Amniotic stem cell (primary cell): ENCODE results near the gene IGF2R.
"Not testable (repeated sequence)": the region's sequence is repeated elsewhere in the genome, so short reads cannot be mapped to it uniquely, and the experiment has no call there.

Experiments used
- DNase-seq: peaks from one replicate; lab custom pipeline; 2025; lab: John Stamatoyannopoulos, UW

IGF2R gene

GRCh38 chr6:159953091-159953601 lies 15.7 kb upstream of the IGF2R start:
- DNase-seq: no peak

DNA sequence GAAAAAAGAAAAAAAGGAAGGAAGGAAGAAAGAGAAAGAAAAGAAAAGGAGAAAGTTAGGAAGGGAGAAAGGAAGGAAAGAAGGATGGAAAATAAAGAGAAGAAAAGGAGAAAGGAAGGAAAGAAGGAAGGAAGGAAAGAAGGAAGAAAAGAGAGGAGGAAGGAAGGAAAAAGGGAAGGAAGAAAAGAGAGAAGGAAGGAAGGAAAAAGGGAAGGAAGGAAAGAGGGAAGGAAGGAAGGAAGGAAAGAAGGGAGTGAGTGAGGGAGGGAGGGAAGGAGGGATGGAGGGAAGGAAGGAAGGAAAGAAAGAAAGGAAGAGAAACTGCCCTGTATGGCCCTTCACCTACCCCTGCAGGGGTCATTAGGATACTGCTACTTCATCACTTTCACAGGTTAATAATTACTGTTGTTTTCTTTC lies 12.9 kb upstream of the IGF2R start:
- no peak for DNase-seq

GRCh38 chr6:159957071-159957673 lies 11.7 kb upstream of the IGF2R start:
- no peak for DNase-seq

- no peak for DNase-seq
Observed at GRCh38 chr6:159959165-159959975, 9.5 kb upstream of the IGF2R start.

DNA sequence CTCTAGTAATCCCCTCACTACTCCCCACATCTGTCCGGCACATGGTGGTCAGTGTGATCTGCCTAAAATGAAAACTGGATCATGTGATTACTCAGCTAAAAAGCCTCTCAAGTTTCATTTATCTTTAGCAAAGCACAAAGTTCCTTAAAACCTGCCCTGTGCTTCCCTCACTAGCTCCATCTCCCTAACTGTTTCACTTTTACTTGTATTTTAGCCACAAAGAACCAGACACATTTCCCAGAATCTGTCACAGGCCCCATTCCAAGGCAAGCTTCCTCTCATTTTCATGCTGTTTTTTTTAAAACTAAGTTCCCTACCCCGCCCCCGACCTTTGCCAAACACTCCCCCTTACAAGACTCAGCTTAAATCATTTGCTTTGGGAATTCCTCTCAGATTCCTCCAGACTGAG lies 8.9 kb upstream of the IGF2R start:
- no peak for DNase-seq

- no peak for DNase-seq
Observed at GRCh38 chr6:159960485-159960884, 8.4 kb upstream of the IGF2R start.

DNA sequence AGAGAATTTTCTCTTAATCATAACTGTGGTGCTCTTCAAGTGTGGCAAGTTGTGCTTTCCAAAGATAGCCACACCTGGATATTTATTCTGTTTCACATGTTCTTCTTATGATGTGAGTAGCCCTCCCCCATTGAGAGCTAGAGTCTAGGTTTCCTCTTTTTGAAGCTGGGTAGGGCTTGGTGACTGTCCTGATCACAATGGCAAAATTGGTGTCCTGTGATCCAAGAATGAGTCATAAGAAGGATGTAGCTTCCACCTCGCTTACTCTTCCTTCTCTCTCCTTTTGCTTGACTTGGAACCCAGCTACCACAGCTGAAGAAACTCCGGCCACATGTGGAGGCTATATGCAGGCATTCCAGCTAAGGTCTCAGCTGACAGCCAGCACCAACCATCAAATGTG lies 7.4 kb upstream of the IGF2R start:
- no peak for DNase-seq

- DNase-seq: no peak
Observed at GRCh38 chr6:159963111-159963510, 5.8 kb upstream of the IGF2R start.

DNA sequence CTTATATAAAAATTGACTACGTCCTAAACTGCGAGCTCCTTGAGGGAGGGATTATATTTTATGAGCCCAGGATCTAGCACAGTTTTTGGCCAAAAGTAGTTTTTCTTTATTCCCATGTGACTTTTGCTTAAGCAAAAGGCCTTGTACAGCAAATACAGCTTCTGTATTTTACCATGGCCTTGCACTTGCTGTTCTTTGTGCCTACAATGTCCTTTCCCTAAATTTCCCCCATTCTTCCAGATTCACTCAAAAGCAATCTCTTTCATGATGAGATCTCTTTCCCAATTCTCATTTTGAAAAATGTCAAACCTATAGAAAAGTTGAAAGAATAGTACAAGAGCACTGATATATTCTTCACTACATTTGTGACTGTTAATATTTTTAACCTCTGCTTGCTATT lies 4.8 kb upstream of the IGF2R start:
- no peak for DNase-seq

GRCh38 chr6:159966339-159966738 lies 2.5 kb upstream of the IGF2R start:
- DNase-seq: no peak

- no peak for DNase-seq
Observed at GRCh38 chr6:159966981-159967380, 1.9 kb upstream of the IGF2R start.

- DNase-seq: not testable (repeated sequence)
Observed at GRCh38 chr6:159967621-159968020, 1.3 kb upstream of the IGF2R start.

GRCh38 chr6:159969204-159969912 lies 476 bp downstream of the IGF2R start:
- DNase-seq: no peak

DNA sequence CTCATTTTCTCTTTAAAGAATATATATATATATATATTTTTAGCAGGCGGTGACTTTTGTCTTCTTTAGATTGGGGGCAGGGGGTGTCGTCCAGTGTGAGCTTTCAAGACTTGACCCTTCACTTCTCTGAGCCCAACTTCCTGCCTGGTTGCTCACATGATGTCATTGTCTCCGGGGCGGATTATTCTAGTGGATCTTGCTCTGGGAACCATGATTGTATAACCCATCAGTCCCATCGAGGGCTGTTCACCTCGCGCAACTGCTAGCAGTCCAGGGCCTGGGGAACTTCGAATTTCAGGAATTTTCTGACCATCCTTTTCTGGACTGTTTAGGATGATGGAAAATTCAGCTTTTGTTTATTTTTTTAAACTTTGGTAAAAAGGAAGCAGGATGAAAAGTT lies 1.0 kb downstream of the IGF2R start:
- peak; percentile 34 for DNase-seq

DNA sequence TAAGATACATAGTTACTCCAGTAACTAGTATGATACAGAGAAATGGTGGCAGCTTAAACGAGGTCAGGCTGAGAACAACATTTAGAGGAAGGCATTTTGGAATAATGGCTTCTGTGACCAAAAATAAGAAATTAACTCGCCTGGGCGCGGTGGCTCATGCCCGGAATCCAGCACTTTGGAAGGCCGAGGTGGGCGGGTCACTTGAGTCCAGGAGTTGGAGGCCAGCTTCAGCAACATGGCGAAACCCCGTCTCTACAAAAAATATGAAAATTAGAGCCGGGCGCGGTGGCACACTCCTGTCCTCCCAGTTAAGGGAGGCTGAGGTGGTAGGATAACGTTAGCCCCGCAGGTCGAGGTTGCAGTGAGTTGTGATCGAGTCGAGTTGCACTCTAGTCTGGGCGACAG lies 1.8 kb downstream of the IGF2R start:
- DNase-seq: no peak

GRCh38 chr6:159971341-159972178 lies 2.7 kb downstream of the IGF2R start:
- no peak for DNase-seq

DNA sequence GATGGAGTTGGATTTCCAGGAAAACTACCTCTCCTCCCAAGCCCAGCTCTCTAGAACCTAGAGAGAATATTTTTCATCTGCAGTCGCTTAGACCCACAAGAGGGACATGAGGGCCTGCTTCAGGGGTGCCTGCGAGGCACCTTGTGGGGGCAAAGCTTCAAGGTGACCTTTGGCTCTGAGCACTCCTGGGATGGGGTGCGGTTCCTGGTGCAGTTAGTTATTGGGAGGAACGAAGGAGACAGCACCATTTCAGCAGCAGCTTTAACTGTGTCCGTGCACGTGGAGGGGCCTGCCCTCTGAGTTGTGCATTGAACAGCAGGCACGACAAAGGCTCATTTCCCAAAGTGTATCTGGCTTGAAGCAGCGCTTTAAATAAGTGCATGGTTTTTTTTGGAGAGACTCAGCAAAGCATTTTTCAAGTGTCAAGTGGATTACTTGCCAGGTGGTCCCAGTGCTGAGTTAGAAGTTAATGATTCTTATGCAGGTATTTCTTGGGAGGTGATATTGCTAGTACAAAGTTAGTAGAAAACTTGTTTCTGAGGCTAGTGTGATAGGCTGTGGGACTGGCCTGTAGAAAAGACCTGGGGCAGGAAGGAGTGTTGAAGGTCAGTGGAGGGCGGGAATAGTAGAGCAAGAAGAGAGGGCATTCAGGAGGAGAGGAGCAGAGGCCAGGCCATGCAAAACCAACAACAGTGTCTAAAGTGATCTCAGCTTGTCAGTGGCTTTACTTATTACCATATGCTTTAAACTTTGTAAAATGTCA lies 3.8 kb downstream of the IGF2R start:
- DNase-seq: no peak

DNA sequence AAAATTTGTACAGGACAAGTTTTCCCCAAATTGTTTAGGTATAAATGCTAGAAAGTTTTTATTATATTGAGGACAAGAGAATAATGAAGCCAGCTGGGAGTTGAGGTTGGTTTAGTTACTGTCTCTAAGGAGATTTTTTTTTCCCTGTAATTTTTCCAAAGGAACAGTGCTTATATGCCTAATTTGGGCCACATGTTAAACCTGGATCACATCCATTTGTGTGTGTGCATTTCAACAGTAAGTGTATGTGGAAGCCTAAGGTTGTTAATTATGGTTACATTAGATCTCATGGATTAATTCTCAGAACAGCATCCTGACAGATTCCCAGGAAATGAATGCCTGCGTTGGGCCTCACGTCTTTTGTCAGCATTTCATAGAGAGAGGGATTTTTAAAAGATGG lies 4.5 kb downstream of the IGF2R start:
- DNase-seq: no peak

GRCh38 chr6:159973951-159974350 lies 5.1 kb downstream of the IGF2R start:
- DNase-seq: no peak

DNA sequence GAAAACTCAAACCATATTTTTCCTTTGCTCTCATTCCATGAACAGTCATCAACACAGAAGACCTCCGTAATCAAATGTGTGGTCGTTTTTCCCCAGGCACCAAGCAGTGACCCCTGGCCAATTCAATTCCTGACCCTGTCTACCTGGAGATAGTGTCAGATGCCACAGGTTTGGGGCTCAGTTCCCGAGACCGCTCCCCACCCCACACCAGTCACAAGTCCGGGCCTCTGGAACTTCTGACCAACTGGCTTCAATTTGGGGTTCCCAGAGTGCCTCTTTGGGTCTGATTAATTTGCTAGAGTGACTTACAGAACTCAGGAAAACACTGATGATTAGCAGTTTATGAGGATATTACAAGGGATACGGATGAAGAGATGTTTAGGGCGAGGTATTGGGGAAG lies 6.0 kb downstream of the IGF2R start:
- DNase-seq: no peak

GRCh38 chr6:159976686-159977254 lies 7.9 kb downstream of the IGF2R start:
- no peak for DNase-seq
